ENCODE data around the gene MTHFD1.

DNA sequence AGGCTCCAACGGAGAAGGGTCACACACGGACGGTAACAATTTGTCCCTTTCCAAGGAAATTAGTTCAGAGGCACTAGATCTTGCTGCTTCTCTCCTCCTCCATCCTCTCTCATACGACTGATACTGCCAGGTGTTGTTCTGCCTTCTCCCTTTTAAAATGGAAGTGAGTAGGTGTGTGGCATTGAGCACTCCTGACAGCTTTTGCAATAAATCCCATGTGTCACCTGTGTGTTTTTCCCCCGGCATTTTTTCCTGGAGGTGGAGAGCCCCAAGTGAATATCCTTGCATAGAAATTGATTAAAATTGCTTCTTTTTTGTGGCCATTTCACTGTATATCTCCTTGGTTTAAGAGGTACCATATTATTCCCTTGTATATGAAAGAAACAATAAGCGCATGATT lies 51.0 kb downstream of the MTHFD1 start:
- no peak for TF ChIP-seq EP300 (IDR thresholded peaks at IDR 0.05)
- TF ChIP-seq POLR2A (IDR thresholded peaks at IDR 0.05; ENCODE audit: low read depth): no peak
